H1 (cell line): ENCODE results near the gene NEDD9. TPM values are rescaled to one million over a fixed set of nuclear protein-coding genes. Genes with fewer than 3 reads are reported as not detected.

Experiments used
- BCL11A ChIP-seq, 2 experiments: IDR thresholded peaks; one replicate each; pipeline ENCODE4 v1.6.1; 2011; ENCODE audit warnings: low read depth in 2 of 2, low read length in 2 of 2, mild to moderate bottlenecking in 2 of 2
- CBX8 ChIP-seq: fragments of 300-800, 300-1000 bp; sonication (generic); IDR thresholded peaks from 2 replicates; pipeline ENCODE4 v1.7.1; 2016; ENCODE audit warnings: low read depth, low read length, borderline replicate concordance
- GTF2F1 ChIP-seq: IDR thresholded peaks from 2 replicates; pipeline ENCODE4 v1.6.1; 2012; ENCODE audit warnings: low read depth, low read length, improper control_type of control experiment, borderline replicate concordance
- KDM5A ChIP-seq: fragments of 200-600 bp; IDR thresholded peaks from 2 replicates; pipeline ENCODE4 v1.7.1; 2012; ENCODE audit warnings: mild to moderate bottlenecking, low read length, inconsistent platforms, mixed read lengths
- MAFK ChIP-seq: IDR thresholded peaks from 2 replicates; pipeline ENCODE4 v1.6.1; 2012; ENCODE audit warnings: low read depth, mild to moderate bottlenecking, improper control_type of control experiment, low read length
- SIN3A ChIP-seq, 2 experiments: IDR thresholded peaks in 1 of 2; conservative IDR thresholded peaks in 1 of 2; 2 replicates each; pipeline ENCODE4 v1.6.1; 2011 to 2012; ENCODE audit warnings: low read length in 2 of 2, improper control_type of control experiment in 1 of 2, low read depth in 1 of 2, mild to moderate bottlenecking in 1 of 2
- polyA plus RNA-seq, 7 experiments: library from polyadenylated mRNA; depleted of rRNA in 3 of 7; stranded (reverse) in 5 of 7; unstranded in 2 of 7; fragments of >200 nt in 5 of 7; fragments of 200-250 nt in 2 of 7; gene quantifications; 1 replicate in 5 of 7; 2 replicates in 1 of 7; 4 replicates in 1 of 7; pipeline versions ENCODE4 v1.2.1 to v1.2.3, GENCODE V29; 2011 to 2013; ENCODE audit warnings: missing spikeins in 2 of 7, mixed read lengths in 2 of 7
- total RNA-seq: library from RNA; stranded (reverse); fragmentation: NEBNext Ultra II Directional; extraction: Animal tissue kit (Norgen Biotek cat#: 25700); gene quantifications from 2 replicates; pipeline ENCODE4 v1.2.1, GENCODE V29; 2021

Gene NEDD9
- total and polyA plus RNA-seq, 2 of the 8 experiments (the other 6 are each of a cell fraction or from before 2014, with no cell fraction given) = 3.6 to 12.0 TPM

DNA sequence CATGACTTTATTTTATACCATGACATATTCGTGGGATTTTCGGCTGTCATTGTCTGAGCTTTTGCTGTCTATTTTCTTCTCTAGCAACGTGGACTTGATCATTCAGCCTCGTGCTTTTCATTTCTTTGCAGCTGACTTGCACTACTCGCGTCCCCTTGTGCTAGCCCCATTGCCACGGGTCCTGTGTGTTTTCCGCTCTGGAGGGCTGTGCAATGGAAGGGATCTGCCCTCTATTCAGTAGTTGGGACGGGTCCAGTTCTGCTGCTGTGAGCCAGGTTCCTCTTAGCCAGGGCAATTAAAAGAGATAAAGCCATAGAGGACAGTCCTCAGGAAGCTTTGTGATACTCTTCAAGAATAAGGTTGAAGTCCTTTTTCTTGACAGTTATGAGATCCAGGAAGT, 17.6 kb downstream of the NEDD9 start (continued):
- TF ChIP-seq SIN3A (conservative IDR thresholded peaks at IDR 0.05 in 1 of 2, IDR thresholded peaks at IDR 0.05 in 1 of 2; ENCODE audit: low read depth in 1 of 2, low read length in 2 of 2) (no peak), CBX8 (no peak), GTF2F1 (no peak), KDM5A (no peak), MAFK (no peak), BCL11A (IDR thresholded peaks at IDR 0.05; ENCODE audit: low read depth in 2 of 2, low read length in 2 of 2) (no peak)
